ENCODE measurements around the gene P4HTM.

P4HTM gene

DNA sequence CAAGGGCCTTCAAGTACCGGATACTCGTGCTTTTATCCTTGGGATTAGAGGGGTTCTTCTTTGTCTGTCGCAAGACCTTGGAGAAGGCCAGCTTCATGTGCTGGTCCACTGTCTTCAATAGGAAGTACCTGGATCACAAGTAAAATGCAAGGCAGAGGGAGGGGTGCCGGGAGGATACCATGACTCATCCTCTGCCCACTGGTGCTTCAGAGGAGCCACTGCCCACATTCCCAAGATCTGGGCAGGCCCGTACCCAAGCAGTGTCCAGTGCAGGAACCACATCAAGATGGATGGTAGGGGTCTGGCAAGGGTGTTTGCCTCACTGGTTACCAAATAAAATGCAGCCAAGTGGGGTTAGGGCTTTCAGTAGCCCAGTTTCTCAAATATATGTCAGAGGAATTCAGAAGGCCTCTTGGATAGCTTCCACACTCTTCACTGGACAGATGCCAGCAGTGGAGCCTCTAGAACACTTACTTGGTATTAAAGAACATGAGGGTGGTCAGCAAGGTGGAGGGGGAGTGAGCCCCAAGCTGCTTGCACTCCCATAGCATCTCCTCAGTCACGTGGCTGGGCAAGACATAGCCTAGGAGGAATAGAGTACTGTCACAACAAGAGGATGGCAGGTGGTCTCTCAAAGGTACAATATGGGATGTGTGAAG lies 42.7 kb downstream of the P4HTM start:
- Histone ChIP-seq H3K4me3 (IDR thresholded peaks at IDR 0.05; ENCODE audit: insufficient read depth, low read depth, low read length) (no peak overlapping the region), H3K79me2 (ENCODE audit: insufficient read depth, low read depth) (peaks cover 13% of the 10 kb centered on the region; the same call in 1 of the 2 replicates), H4K20me1 (ENCODE audit: insufficient read depth) (no peaks in the 10 kb centered on the region), H2AFZ (ENCODE audit: low read depth) (no peak overlapping the region), H3K36me3 (ENCODE audit: insufficient read depth) (no peaks in the 10 kb centered on the region), H3K9ac (no peak overlapping the region), H3K27ac (no peak overlapping the region), H3K4me2 (no peak overlapping the region), H3K27me3 (ENCODE audit: insufficient read depth, low read depth) (no peaks in the 10 kb centered on the region), H3K4me1 (ENCODE audit: low read depth, poor library complexity, severe bottlenecking) (peaks cover 16% of the 10 kb centered on the region)
- TF ChIP-seq, protein P1, sequence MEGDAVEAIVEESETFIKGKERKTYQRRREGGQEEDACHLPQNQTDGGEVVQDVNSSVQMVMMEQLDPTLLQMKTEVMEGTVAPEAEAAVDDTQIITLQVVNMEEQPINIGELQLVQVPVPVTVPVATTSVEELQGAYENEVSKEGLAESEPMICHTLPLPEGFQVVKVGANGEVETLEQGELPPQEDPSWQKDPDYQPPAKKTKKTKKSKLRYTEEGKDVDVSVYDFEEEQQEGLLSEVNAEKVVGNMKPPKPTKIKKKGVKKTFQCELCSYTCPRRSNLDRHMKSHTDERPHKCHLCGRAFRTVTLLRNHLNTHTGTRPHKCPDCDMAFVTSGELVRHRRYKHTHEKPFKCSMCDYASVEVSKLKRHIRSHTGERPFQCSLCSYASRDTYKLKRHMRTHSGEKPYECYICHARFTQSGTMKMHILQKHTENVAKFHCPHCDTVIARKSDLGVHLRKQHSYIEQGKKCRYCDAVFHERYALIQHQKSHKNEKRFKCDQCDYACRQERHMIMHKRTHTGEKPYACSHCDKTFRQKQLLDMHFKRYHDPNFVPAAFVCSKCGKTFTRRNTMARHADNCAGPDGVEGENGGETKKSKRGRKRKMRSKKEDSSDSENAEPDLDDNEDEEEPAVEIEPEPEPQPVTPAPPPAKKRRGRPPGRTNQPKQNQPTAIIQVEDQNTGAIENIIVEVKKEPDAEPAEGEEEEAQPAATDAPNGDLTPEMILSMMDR (conservative IDR thresholded peaks at IDR 0.05; ENCODE audit: low read depth, low read length), result no peak

DNA sequence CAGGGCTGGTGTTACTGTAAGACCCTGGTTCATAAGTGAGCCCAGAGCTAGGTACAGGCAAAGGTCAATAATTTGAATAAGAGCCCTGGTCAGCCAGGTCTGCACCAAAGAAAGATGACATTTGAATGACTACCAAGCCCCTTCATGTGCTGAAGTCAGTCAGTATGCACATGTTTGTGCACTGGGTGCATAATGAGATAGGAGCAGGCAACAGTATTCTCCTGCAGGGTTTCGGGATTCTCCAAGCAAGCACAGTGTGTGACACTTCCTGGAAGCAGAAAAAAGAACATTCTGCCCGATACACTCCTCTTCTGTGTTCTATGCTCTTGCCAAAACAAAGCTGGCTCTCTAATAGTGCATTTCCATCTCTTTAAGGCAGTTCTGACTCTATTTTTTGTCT lies 44.6 kb downstream of the P4HTM start:
- no peaks in the 10 kb centered on the region for H3K27me3 ChIP-seq (ENCODE audit: insufficient read depth, low read depth)
- no peaks in the 10 kb centered on the region for H3K79me2 ChIP-seq (ENCODE audit: insufficient read depth, low read depth)
- no peak overlapping the region for H3K9ac ChIP-seq
- no peak overlapping the region for H3K27ac ChIP-seq
- H3K36me3 ChIP-seq (ENCODE audit: insufficient read depth), result no peaks in the 10 kb centered on the region
- TF ChIP-seq, protein P1 (conservative IDR thresholded peaks at IDR 0.05; ENCODE audit: low read depth, low read length), result no peak
- H4K20me1 ChIP-seq (ENCODE audit: insufficient read depth), result no peaks in the 10 kb centered on the region
- H3K4me1 ChIP-seq (ENCODE audit: low read depth, poor library complexity, severe bottlenecking), result peaks cover 5% of the 10 kb centered on the region
- H2AFZ ChIP-seq (ENCODE audit: low read depth), result no peak overlapping the region
- H3K4me2 ChIP-seq, result no peak overlapping the region
- no peak overlapping the region for H3K4me3 ChIP-seq (IDR thresholded peaks at IDR 0.05; ENCODE audit: insufficient read depth, low read depth, low read length)

DNA sequence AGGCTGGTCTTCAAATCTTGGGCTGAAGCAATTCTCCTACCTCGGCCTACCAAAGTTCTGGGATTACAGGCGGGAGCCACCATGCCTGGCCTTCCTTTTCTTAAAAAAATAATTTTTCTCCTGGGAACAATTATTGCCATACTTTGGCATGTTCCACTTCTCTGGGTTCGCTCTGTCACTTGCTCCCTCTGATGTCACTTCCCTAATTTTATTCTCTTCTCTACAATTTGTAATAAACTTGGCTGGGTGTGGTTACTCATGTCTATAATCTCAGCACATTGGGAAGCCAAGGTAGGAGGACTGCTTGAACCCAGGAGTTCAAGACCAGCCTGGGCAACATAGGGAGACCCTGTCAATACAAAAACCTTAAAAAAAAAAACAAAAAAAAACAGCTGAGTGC lies 45.2 kb downstream of the P4HTM start:
- Histone ChIP-seq H3K36me3 (ENCODE audit: insufficient read depth) (no peaks in the 10 kb centered on the region), H3K9ac (no peak overlapping the region), H3K27me3 (ENCODE audit: insufficient read depth, low read depth) (no peaks in the 10 kb centered on the region), H2AFZ (ENCODE audit: low read depth) (no peak overlapping the region), H3K27ac (no peak overlapping the region), H3K4me1 (ENCODE audit: low read depth, poor library complexity, severe bottlenecking) (no peaks in the 10 kb centered on the region), H3K4me2 (no peak overlapping the region), H4K20me1 (ENCODE audit: insufficient read depth) (no peaks in the 10 kb centered on the region), H3K79me2 (ENCODE audit: insufficient read depth, low read depth) (no peaks in the 10 kb centered on the region), H3K4me3 (IDR thresholded peaks at IDR 0.05; ENCODE audit: insufficient read depth, low read depth, low read length) (no peak overlapping the region)
- TF ChIP-seq, protein P1 (conservative IDR thresholded peaks at IDR 0.05; ENCODE audit: low read depth, low read length), result no peak

DNA sequence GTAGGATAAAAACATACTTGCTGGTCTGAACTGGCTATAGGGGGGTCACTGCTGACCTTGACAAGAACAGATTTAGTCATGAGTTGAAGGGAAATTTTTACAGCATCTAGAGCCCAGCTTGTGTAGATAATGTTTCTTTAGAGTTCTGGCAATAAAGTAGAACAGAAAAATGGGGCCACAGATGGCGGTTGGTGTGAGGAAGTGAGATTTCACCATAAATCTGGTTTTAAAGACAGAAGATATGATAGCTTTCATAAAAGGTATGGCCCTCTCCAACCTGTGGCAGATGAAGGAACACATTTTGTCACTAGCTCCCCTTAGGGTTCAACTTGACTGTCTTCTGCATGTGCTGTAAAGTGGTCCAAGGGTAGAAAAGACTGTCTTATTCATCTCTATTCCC lies 63.5 kb downstream of the P4HTM start:
- H3K4me1 ChIP-seq (ENCODE audit: low read depth, poor library complexity, severe bottlenecking), result no peaks in the 10 kb centered on the region
- no peak overlapping the region for H3K4me2 ChIP-seq
- TF ChIP-seq, protein P1 (conservative IDR thresholded peaks at IDR 0.05; ENCODE audit: low read depth, low read length), result no peak
- H3K27me3 ChIP-seq (ENCODE audit: insufficient read depth, low read depth), result no peaks in the 10 kb centered on the region
- no peaks in the 10 kb centered on the region for H3K79me2 ChIP-seq (ENCODE audit: insufficient read depth, low read depth)
- H3K9ac ChIP-seq, result no peak overlapping the region
- no peaks in the 10 kb centered on the region for H4K20me1 ChIP-seq (ENCODE audit: insufficient read depth)
- H2AFZ ChIP-seq (ENCODE audit: low read depth), result no peak overlapping the region
- H3K4me3 ChIP-seq (IDR thresholded peaks at IDR 0.05; ENCODE audit: insufficient read depth, low read depth, low read length), result no peak overlapping the region
- H3K27ac ChIP-seq, result no peak overlapping the region
- no peaks in the 10 kb centered on the region for H3K36me3 ChIP-seq (ENCODE audit: insufficient read depth)
